Hematopoietic multipotent progenitor cell treated with erythropoietin and hydrocortisone succinate and interleukin-3 and kit ligand, for 15 days (in vitro differentiated cells): ENCODE results near the gene GSPT2.
"Not testable (repeated sequence)": the region's sequence is repeated elsewhere in the genome, so short reads cannot be mapped to it uniquely, and the experiment has no call there.

ENCODE experiments used
- DNase-seq: peaks from one replicate; pipeline ENCODE4 v3.0.0-alpha.2; 2015; ENCODE audit warnings: low spot score

Gene GSPT2

DNA sequence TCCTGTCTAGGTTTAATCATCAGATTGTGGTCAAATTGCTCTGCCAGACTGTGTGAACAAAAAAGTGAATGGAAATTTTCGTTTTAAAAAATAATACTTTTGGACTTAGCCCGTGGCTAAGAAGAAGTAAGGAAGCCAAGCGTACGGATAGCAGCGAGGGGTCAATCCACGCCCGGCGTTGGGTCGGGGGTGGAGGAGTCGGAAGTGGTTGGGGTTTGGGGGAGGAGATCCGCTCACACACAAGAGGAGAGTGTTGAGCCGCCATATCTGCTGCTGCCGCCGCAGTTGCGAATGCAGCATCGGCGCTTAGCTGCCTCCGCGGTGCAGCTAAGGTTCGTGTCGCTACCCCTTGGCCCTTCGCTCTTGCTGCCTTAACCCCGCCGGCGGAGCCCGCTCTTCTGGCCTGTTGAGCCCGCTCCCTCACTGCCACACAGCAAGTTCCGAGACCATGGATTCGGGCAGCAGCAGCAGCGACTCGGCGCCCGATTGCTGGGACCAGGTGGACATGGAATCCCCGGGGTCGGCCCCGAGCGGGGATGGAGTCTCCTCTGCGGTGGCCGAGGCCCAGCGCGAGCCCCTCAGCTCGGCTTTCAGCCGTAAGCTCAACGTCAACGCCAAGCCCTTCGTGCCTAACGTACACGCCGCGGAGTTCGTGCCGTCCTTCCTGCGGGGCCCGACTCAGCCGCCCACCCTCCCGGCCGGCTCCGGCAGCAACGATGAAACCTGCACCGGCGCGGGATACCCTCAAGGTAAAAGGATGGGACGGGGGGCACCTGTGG, at the start of gene GSPT2:
Gene GSPT2, plus strand, starts transcription at position 264 of the 779 bp plus-strand sequence. Its CDS starts 185 bp downstream, at position 449.
- peak; percentile 2 for DNase-seq

DNA sequence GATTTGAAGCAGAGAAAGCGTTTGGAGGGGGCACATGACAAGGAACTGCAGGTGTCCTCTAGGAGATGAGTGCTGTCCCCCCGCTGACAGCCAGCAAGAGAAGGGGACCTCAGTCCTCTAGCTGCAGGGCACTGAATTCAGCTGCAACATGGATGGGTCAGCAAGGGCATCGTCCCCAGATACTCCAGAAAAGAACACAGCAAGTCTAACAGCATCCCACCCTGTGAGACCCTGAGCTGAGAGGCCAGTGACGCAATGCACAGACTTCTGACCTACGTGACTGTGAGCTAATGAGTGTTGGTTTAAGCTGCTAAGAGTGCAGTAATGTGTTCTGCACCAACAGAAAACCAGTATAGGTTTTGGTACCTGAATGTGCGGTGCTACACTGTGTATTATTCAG, 49.0 kb upstream of the GSPT2 start:
- no peak for DNase-seq

DNA sequence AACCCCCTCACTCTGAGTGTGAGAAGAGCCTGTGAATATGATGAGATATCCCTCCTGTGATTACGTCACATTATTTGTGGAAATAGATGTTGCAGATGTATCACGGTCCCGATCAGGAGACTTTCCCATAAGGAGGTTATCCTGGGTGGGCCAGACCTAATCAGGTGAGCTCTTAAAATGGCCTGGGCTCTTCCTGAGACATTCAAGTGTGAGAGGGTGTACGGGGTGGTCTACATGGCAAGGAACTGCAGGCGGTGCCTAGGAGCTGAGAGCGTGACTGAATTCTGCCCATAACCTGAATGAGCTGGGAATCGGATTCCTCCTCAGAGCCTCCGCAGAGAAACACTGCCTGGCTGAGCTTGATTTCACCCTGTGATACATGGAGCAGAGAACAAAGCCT, 45.8 kb upstream of the GSPT2 start:
- DNase-seq, result no peak

DNA sequence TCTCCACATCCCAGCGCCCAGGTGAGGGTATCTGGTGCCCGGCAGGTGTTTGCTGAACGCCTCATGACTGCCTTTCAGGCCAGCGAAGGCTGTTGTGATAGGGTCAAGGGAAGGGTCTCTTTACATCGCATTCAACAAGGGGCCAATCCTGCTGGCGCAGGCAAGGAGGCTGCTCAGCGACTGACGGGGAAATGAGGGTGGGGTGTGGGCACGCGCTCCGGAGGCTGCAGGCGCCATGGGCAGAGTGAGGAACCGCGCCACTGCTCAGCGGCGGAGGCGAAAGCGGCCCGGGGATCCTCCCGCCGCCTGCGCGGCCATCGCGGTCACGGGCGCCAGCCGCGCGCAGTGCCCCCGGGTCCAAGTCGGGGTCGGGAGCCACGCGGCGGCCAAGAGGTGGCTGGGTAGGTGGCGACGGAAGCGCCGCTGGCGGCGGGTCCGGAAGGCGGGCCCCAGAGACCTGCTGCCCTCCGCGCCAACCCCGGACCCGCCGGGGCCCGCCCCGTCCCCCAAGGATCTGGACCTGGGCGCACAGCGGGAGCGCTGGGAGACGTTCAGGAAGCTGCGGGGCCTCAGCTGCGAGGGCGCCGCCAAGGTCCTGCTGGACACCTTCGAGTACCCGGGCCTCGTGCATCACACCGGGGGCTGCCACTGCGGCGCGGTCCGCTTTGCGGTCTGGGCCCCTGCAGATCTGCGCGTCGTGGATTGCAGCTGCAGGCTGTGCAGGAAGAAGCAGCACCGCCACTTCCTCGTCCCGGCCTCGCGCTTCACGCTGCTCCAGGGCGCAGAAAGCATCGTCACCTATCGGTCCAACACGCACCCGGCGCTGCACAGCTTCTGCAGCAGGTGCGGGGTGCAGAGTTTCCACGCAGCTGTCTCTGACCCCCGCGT, 32.7 kb upstream of the GSPT2 start, which contains the start of gene CENPVL1:
Gene CENPVL1, plus strand, starts transcription at position 236 of the 888 bp plus-strand sequence. Its CDS starts 0 bp downstream, at position 236.
- DNase-seq, result not testable (repeated sequence)

DNA sequence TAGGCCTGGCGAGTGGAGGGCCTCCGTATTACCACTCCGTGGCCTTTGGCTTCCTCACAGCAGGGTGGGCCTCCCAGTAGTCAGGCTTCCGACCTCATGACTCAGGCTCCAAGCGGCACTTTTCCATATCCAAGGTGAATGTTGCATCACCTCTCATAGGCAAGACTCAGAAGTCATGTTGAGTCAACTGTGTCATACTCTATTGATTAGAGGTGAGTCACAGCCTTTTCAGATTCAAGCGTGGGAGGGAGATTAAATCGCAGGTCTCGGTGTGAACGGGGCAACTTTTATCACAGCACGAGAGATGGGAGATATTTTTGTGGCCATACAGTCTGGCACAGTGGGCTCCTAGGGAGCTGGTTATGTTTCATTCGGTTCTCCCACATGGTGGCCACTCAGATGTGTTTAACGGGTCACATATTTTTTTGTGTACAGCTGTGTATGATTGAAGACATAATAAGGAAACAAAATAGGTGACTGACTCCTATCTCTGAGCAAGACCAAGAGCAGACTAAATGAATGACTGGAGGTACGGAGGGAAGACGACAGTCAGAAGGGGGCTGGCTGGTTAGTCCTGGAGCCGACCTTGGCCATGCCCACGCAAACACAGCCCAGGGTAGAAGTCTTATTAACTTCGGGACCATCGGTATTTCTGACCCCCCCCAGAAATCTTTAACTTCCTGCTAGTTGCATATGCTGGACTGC, 30.1 kb upstream of the GSPT2 start:
- DNase-seq, result not testable (repeated sequence)

DNA sequence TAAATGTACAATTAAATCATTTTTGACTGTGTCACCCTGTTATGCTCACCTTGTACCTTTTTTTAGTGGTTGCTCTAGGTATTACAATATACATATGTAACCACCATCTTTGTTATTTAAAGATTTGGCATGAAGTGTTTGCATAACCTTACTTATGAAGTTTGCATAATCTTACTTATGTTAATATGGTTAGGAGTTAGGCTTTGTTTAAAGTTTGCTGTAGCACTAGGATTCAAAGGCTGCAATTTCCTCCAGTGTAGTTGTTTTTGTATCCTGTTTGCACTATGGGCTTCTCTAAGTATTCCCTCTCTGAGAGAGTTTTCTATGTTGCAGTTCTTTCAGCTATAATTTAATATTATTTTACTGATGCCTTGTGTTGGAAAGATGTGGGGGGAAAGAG, 15.0 kb upstream of the GSPT2 start:
- no peak for DNase-seq

DNA sequence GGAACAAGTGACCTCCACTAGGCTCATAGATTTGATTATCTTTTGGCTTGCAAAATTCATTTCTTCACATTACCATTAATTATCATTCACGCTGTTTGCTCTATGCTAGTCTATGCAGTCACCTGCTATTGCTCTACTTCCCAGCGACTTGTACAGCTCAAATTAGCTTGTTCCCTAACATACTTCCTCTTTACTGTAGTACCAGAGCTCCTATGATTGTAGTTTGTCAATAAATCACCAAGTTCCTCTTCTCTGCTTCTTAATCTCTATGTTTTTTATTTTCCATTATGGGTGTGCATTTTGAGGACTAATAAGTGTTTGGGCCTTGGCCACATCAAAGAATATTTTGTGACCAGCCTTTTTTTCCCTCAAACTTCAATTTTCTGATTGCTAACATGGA, 6.2 kb upstream of the GSPT2 start:
- DNase-seq, result no peak

DNA sequence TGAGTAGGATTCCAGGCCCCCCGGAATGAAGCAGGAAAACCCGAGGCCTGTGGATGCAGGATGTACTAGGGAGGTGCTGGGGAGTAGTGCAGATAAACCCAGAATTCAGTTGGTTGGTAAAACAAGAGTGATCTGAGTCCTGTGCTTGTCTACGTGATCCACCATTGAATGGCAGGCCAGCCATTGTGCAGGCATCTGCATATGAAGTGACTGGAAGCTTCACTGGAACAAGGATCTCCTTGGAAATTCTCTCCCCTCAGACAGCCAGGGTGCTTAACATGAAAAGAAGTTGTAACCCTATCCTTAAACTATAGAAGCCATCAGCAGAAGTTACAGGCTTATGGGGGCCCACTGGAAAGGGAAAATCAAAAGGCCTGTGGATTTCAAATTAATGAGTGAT, 656 bp upstream of the GSPT2 start:
- DNase-seq, result no peak

DNA sequence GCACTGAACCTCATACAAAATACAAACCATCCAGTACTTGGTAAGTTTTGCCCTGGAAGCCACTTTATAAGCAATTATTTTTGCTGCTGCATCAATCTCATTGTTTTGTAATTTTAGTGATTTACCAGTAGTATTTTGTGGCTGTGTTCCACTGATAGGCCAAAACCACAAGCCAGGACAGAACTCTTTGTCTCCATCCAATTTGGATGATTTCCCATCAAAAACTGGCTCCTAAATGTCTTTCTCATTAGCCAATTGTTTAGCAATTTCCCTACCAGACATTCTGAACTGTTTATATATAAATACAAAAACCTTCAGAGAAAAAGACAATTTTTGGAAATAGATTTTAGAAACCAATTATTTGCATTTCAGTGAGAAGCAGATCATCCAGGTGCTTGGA, 4.4 kb downstream of the GSPT2 start:
- DNase-seq, result no peak

DNA sequence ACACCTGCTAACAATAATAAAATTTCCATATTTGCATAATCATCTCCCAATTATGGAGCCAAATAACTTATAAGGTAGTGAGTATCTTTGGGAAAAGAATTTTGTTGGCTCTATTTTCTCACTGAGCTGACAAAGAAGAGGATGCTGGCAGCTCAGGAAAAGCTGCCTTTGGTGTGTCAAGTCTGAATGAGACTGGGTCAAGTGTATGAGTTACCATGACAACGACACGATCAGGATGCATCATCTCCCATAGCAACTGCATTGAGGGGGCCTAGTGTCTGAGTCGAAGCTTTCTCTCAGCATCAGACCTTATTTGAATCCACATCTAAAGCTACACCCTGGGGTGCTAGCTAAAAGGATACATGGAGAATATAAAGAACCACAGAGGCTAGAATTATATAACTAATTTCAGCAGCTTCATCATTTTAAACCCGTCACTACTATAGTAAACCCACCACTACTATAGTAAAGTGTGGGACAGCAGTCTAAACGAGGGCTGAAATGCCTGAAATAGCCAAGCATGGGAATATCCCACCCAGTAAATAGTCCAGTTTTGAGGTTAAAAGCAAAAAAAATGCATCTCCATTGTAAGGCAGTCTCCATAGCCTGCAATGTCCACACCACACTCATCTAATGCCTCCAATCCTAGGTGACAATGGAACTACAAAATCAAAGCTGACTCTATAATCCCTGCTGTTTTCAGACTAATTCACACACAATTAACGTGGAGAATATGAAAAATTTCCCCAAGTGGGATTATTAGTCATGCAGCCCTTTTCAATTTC, 16.0 kb downstream of the GSPT2 start:
- DNase-seq, result no peak

DNA sequence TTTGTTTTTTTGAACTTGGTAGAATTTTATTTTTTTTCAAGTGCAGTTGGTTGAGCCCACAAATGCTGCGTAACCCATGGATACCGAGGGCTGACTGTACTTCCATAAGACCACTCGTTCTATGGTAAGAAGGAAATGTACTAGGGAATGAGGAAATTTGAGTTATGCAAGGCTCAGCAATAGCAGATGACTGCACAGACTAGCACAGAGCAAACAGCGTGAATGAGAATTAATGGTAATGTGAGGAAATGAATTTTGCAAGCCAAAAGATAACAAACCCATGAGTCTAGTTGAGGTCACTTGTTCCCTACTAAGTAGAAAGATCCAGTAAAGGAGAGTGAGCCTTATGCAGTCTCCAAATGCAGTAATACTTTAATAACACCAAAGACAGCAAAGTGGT, 17.4 kb downstream of the GSPT2 start:
- no peak for DNase-seq

DNA sequence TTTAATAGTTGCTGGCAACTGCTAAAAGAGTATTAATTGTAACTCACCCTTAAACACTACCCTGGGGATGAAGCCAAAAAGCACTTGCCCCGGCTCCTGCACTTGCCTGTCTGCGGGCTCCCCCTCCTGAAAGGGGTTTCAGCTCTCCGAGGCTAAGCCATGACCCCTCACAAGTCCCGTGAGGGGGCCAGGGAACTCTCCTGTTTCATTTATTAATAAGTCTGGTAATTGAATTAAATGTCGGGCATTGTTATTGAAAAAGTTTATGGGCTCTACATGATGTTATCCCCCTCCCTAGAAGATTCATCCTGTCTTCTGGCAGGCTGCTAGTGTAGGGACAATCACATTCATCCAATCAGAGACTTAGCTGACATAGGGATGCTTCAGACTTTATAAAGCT, 23.3 kb downstream of the GSPT2 start:
- DNase-seq, result no peak

DNA sequence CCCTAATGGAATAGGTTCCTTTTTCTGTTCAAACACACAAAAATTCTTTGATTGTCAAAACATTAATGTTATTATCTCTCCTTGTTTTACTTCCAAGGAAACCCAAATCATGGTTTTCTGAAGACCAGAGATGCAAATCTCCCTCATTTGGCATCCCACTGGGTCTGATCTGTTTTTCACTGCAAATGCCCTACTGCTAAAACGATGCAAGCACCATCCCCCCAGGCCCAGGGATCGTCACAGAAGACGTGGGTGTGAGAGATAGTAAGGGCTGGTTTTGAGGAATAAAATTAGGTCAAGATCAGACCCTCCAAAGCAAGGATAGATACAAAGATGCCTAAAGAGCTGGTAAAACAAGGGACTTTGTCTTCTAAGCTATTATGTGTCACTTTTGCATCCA, 33.6 kb downstream of the GSPT2 start:
- no peak for DNase-seq

DNA sequence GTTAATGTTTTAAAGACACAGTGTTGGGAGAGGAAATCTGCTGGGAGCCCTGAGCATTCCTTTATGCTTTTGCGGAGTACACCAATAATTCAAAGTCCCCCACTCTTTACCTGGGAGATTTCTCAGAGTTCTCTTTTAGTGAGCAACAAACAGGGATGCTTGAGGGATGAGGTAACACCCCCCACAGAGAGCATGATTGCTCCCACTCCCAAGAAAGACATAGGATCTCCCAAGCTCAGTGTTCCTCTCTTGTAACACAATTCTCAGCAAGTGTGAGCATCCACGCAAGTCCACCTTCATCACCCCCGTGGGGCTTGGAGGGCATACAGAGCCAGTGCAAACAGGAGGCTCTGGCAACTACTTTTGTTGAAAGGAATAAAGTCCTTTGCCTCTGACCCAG, 36.1 kb downstream of the GSPT2 start:
- DNase-seq, result no peak

DNA sequence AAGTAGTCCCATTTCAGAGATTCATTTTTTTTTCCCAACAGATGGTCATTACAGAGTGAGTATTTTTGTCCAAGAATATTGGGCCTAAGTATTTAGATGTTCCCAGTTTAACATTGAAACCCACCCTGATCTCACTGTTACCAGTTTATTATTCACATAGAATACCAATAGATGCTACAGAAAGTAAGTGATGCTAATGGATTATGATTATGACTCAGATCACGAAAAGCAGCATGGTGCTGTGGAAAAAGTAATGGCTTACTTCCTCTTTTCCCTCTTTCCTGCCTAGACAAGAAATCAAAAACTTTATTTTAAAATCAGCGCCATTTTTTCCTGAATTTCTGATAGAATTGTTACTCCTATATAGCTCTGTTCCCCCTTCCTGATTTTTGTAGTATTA, 51.9 kb downstream of the GSPT2 start:
- DNase-seq, result no peak
